UCSD-AML1 (cell line): ENCODE measurements around the gene ENO2.
A peak's percentile ranks its signal among the peaks of the same experiment; 100 is the strongest.

ENCODE experiments used
- DNase-seq: peaks from one replicate; lab custom pipeline; 2025; ENCODE audit not compliant: unreplicated experiment; lab: John Stamatoyannopoulos, UW

ENO2 gene

GRCh38 chr12:6929466-6930452 lies 15.4 kb downstream of the ENO2 start:
- no peak for DNase-seq

GRCh38 chr12:6932766-6933165 lies 18.4 kb downstream of the ENO2 start:
- no peak for DNase-seq

- DNase-seq, result no peak
Measured at GRCh38 chr12:6934110-6934509, 19.7 kb downstream of the ENO2 start.

GRCh38 chr12:6935371-6936193 lies 21.2 kb downstream of the ENO2 start:
- no peak for DNase-seq

GRCh38 chr12:6936194-6936635 lies 21.8 kb downstream of the ENO2 start:
- no peak for DNase-seq

- DNase-seq, result no peak
Measured at GRCh38 chr12:6936636-6937480, 22.5 kb downstream of the ENO2 start.

GRCh38 chr12:6937481-6938352 lies 23.3 kb downstream of the ENO2 start:
- peak; percentile 93 for DNase-seq

GRCh38 chr12:6938353-6939190 lies 24.2 kb downstream of the ENO2 start:
- no peak for DNase-seq

GRCh38 chr12:6939191-6939540 lies 24.8 kb downstream of the ENO2 start:
- DNase-seq, result no peak

- no peak for DNase-seq
Measured at GRCh38 chr12:6941267-6941666, 26.9 kb downstream of the ENO2 start.

- DNase-seq, result no peak
Measured at GRCh38 chr12:6941782-6942181, 27.4 kb downstream of the ENO2 start.

- DNase-seq, result no peak
Measured at GRCh38 chr12:6942331-6942665, 27.9 kb downstream of the ENO2 start.

GRCh38 chr12:6943389-6943721 lies 29.0 kb downstream of the ENO2 start:
- DNase-seq, result peak; percentile 70

- DNase-seq, result peak; percentile 86
Measured at GRCh38 chr12:6943722-6944380, 29.5 kb downstream of the ENO2 start, which contains the start of the genes C12orf57 and RNU7-1. C12orf57 (plus strand) TSS chr12:6944022; CDS start chr12:6944122, 100 bp downstream. RNU7-1 (plus strand) TSS chr12:6943816.

- peak; percentile 91 for DNase-seq
Measured at GRCh38 chr12:6944381-6945186, 30.2 kb downstream of the ENO2 start.

GRCh38 chr12:6945613-6946012 lies 31.2 kb downstream of the ENO2 start:
- no peak for DNase-seq

- no peak for DNase-seq
Measured at GRCh38 chr12:6946033-6946919, 31.9 kb downstream of the ENO2 start.
